Natural killer cell treated with Interleukin-12 subunit alpha and Interleukin-12 subunit beta and Interleukin-15 and Interleukin-18, amount 100 ng/mL, for 72 hours (primary cell): ENCODE data around the gene WFDC1. TPM values are rescaled to one million over a fixed set of nuclear protein-coding genes. Genes with fewer than 3 reads are reported as not detected.
A peak's percentile ranks its signal among the peaks of the same experiment; 100 is the strongest.

Experiments used
- ATAC-seq, 2 donors: fragments of 150-1000 bp; cut with Tn5 transposase in 1 of 2; sonication (Bioruptor Pico), chemical (Tn5 transposase) in 1 of 2; 2 replicates each; pipeline ENCODE4 v1.10.0; 2021
- DNase-seq: peaks from one replicate; pipeline ENCODE4 v3.0.0; 2022; ENCODE audit warnings: low spot score
- H3K27ac Mint-ChIP-seq, 2 donors: 1 replicate in 1 of 2; 2 replicates in 1 of 2; pipeline ENCODE4 v1.8.0; 2022; ENCODE audit warnings: mixed read lengths in 2 of 2, mild to moderate bottlenecking in 1 of 2, moderate library complexity in 1 of 2
- H3K27me3 Mint-ChIP-seq, 2 donors: 1 replicate in 1 of 2; 2 replicates in 1 of 2; pipeline ENCODE4 v1.8.0; 2022; ENCODE audit warnings: mixed read lengths in 2 of 2
- H3K36me3 Mint-ChIP-seq: one replicate; pipeline ENCODE4 v1.8.0; 2022; ENCODE audit warnings: mixed read lengths
- H3K4me1 Mint-ChIP-seq, 2 donors: 1 replicate in 1 of 2; 2 replicates in 1 of 2; pipeline ENCODE4 v1.8.0; 2022; ENCODE audit warnings: low read depth in 2 of 2, mixed read lengths in 2 of 2, mild to moderate bottlenecking in 1 of 2
- H3K4me3 Mint-ChIP-seq: one replicate; pipeline ENCODE4 v1.8.0; 2022; ENCODE audit warnings: mixed read lengths
- H3K9me3 Mint-ChIP-seq: 2 replicates; pipeline ENCODE4 v1.8.0; 2022; ENCODE audit warnings: mixed read lengths
- total RNA-seq, 2 donors: library from RNA; stranded (reverse); gene quantifications; one replicate each; pipeline ENCODE4 v1.2.3, GENCODE V29; 2022

The WFDC1 gene
- total RNA-seq, 2 donors from 2014 or later: not detected

DNA sequence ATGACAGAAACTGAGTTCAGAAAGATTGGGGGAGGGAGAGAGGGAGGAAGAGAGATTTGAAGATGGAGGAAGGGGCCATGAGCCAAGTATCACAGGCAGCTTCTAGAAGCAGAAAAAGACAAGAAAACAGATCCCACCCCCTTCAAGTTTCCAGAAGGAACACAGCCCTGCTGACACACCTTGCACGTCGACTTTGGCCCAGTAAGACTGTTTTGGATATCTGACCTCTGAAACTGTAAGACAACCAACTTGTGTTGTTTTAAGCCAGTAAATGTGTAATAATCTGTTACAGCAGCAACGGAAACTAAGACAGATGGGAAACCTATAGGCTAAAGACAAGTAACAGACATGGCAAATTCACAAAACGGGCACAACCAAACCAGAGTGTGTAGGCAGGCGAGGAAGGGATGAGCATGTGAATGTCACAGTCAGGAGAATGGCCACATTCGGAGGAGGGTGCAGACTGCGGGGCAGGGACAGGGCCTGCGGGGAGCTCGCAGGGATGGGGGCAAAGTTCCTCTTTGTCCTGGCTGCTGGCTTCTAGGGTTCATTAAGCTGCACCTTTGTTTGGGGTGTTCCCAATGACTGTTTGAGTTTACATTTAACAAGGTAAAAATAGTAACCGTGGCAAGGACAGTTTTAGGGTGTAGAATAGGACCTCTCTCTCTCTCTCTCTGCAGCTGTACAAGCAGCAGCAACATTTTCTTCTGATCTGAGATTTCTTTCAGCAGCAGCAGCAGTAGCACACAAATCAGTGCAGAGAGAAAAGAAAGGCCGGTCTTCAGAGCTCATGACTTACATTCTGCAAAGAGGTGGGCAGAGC, 55.4 kb downstream of the WFDC1 start:
- H3K27me3 Mint-ChIP-seq: peaks cover 4 to 11% of the 10 kb centered on the region in 2 donors
- DNase-seq: no peak
- H3K9me3 Mint-ChIP-seq: no peaks in the 10 kb centered on the region
- no peak overlapping the region for H3K4me3 Mint-ChIP-seq
- H3K36me3 Mint-ChIP-seq: no peaks in the 10 kb centered on the region
- no peaks in the 10 kb centered on the region for H3K4me1 Mint-ChIP-seq
- no peak overlapping the region for H3K27ac Mint-ChIP-seq
- ATAC-seq: no peak

DNA sequence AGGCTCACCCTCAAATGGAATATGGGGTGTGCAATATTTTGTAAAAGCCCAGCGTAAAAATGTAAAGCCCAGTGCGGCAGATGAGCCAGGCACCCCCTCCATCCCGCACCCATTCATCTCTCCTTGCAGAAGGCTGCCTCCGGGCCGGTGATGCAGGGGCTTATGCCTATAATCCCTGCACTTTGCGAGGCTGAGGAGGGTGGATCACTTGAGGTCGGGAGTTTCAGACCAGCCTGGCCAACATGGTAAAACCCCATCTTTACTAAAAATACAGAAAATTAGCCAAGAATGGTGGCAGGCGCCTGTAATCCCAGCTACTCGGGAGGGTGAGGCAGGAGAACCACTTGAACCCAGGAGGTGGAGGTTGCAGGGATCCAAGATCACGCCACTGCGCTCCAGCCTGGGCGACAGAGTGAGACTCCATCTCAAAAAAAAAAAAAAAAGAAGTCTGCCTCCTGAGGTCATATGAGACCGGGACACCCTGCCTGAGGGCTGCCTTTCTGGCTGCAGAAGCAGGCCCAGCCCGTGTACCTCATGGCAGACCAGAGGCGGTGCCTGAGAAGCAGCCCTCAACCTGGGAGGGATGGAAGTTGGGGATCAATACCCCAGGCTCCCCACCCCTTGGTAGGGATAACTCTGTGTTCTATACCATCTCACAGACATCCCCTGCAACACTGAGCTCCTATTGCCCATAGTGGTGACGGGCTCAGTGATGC, 56.2 kb downstream of the WFDC1 start:
- H3K4me3 Mint-ChIP-seq: no peak overlapping the region
- H3K27ac Mint-ChIP-seq: no peak overlapping the region
- H3K36me3 Mint-ChIP-seq: no peaks in the 10 kb centered on the region

DNA sequence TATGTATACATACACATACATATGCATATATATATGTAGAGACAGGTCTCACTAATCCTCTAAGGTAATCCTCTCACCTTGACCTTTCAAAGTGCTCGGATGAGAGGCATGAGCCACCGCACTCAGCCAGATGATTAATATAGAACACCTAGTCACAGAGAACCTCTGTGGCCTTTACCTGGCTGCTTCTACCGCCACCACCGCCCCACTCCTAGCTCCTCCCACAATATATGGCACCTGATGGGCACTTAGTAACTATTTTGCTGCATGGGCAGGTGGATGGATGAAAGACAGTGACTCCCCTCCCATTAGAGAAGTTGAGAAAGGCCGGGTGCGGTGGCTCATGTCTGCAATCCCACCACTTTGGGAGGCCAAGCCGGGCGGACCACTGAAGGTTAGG, 57.0 kb downstream of the WFDC1 start:
- Mint-ChIP-seq H3K4me3 (no peak overlapping the region), H3K4me1 (no peaks in the 10 kb centered on the region), H3K27ac (no peak overlapping the region), H3K9me3 (no peaks in the 10 kb centered on the region), H3K27me3 (peaks cover 4 to 11% of the 10 kb centered on the region in 2 donors), H3K36me3 (no peaks in the 10 kb centered on the region)
- ATAC-seq (no peak), DNase-seq (no peak)

More for the DNA sequence above, 56.2 kb downstream of the WFDC1 start:
- Mint-ChIP-seq H3K9me3 (no peaks in the 10 kb centered on the region), H3K27me3 (peaks cover 4 to 11% of the 10 kb centered on the region in 2 donors), H3K4me1 (no peaks in the 10 kb centered on the region)
- no peak for ATAC-seq
- no peak for DNase-seq

DNA sequence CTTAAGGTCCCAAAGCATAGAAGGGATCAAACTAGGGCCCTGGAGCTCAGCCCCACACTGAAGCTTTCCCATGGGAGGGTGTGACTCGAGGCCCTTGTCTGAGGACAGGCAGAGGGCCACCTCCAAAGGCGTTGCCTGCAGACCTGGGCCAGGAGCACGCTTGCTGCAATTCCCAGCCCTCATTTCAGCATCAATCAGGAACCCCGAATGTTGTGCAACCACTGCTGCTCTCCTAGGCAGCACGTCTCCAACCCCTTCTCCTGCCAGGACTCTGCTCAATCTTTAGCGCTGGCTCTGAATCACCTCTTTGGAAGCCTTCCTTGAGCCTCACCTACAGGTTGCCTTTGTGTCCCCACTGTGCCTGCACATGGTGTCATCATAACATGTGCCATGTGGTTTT, 59.6 kb downstream of the WFDC1 start:
- Mint-ChIP-seq H3K27me3 (peaks cover 5 to 10% of the 10 kb centered on the region in 2 donors), H3K4me3 (no peak overlapping the region), H3K36me3 (no peaks in the 10 kb centered on the region), H3K27ac (no peak overlapping the region), H3K4me1 (no peaks in the 10 kb centered on the region), H3K9me3 (no peaks in the 10 kb centered on the region)
- DNase-seq (no peak), ATAC-seq (no peak)

DNA sequence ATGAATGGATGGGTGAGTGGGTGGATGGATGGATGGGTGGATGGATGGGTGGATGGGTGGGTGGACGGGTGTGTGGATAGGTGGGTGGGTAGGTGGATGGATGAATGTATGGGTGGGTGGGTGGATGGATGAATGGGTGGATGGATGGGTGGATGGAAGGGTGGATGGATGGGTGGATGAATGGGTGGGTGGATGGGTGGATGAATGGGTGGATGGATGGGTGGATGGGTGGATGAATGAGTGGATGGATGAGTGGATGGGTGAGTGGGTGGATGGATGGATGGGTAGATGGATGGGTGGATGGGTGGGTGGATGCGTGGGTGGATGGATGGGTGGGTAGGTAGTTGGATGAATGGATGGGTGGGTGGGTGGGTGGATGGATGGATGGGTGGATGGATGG, 60.5 kb downstream of the WFDC1 start:
- H3K36me3 Mint-ChIP-seq: no peaks in the 10 kb centered on the region
- DNase-seq (no peak), ATAC-seq (no peak)
- H3K9me3 Mint-ChIP-seq: no peaks in the 10 kb centered on the region
- H3K27ac Mint-ChIP-seq: no peak overlapping the region
- peaks cover 0 to under 1% of the 10 kb centered on the region in 2 donors for H3K4me1 Mint-ChIP-seq
- H3K4me3 Mint-ChIP-seq: no peak overlapping the region
- H3K27me3 Mint-ChIP-seq: peaks cover 2 to 5% of the 10 kb centered on the region in 2 donors

DNA sequence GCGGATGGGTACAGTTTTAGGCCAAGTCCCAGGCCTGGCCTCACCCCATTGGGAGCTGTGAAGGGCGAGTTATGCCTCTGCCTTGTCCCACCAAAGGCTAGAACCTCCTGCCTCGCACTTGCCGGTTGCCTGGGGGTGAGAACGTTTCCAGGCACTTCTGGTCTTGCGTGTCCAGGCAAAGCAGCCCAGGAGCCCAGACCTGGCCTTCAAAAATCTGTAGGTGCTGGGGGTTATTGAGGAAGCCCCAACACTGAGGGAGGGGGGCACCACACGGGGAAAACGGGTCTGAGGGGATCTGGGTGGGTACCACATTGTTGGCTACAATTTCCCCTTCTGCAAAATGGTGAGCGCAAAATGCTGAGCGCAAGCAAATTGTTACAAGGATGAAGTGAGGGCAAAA, 61.5 kb downstream of the WFDC1 start:
- no peaks in the 10 kb centered on the region for H3K36me3 Mint-ChIP-seq
- peaks cover 0 to 11% of the 10 kb centered on the region in 2 donors for H3K27me3 Mint-ChIP-seq
- no peak overlapping the region for H3K27ac Mint-ChIP-seq

DNA sequence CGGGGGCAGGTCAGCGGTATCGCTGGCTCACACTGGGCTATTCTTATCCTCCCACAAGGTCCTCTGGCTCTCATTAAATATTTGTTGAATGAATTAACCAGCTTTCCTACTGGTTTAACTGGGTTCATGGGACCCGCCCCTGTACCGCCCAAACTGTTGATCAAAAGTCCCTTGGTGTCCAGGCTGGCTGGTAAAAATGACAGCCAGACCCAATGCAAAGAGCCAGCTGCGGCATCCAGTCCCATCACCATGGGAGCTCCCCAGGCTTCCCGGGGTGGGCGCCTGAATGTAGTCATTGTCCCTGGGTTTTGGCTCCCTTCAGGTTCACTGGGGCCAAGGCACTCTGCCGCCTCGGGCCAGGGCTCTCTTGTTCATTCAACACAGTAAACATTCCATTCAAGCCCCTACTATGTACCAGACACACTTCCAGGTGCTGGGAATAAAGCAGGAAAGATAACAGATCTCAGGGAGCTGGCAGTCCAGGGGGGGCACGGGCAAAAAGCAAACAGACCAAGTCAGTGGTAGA, 62.0 kb downstream of the WFDC1 start:
- ATAC-seq (no peak), DNase-seq (no peak)
- Mint-ChIP-seq H3K4me1 (peaks cover 0 to 4% of the 10 kb centered on the region in 2 donors), H3K9me3 (no peaks in the 10 kb centered on the region), H3K4me3 (no peak overlapping the region), H3K27me3 (peaks cover 0 to 11% of the 10 kb centered on the region in 2 donors), H3K36me3 (no peaks in the 10 kb centered on the region), H3K27ac (no peak overlapping the region)

More for the DNA sequence above, 61.5 kb downstream of the WFDC1 start:
- Mint-ChIP-seq H3K4me3 (no peak overlapping the region), H3K9me3 (no peaks in the 10 kb centered on the region), H3K4me1 (peaks cover 0 to 4% of the 10 kb centered on the region in 2 donors)
- DNase-seq (no peak), ATAC-seq (no peak)

DNA sequence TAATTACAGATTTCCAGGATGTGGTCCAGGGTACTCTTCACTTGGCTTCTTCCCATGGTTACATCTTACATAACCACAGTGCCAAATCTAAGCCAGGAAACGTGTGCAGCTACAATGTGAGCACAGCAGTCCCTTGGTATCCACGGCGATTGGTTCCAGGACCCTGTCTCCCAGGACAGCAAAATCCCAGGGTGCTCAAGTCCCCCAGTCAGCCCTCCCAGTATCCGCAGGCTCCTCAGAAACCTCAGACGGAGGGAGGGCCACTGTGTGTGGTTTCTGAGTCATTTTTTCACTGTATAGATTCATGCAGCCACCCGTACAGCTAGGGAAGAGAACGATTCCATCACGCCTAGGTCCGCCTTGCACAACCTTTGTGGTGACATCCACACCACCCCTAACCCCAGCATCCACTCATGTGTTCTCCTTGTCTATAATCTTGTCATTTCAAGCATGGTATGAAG, 62.5 kb downstream of the WFDC1 start:
- H3K4me3 Mint-ChIP-seq: no peak overlapping the region
- H3K36me3 Mint-ChIP-seq: no peaks in the 10 kb centered on the region
- peaks cover 0 to 4% of the 10 kb centered on the region in 2 donors for H3K4me1 Mint-ChIP-seq
- no peak overlapping the region for H3K27ac Mint-ChIP-seq
- DNase-seq: no peak
- ATAC-seq: peak; percentile 17 to 29
- no peaks in the 10 kb centered on the region for H3K9me3 Mint-ChIP-seq
- peaks cover 0 to 11% of the 10 kb centered on the region in 2 donors for H3K27me3 Mint-ChIP-seq

DNA sequence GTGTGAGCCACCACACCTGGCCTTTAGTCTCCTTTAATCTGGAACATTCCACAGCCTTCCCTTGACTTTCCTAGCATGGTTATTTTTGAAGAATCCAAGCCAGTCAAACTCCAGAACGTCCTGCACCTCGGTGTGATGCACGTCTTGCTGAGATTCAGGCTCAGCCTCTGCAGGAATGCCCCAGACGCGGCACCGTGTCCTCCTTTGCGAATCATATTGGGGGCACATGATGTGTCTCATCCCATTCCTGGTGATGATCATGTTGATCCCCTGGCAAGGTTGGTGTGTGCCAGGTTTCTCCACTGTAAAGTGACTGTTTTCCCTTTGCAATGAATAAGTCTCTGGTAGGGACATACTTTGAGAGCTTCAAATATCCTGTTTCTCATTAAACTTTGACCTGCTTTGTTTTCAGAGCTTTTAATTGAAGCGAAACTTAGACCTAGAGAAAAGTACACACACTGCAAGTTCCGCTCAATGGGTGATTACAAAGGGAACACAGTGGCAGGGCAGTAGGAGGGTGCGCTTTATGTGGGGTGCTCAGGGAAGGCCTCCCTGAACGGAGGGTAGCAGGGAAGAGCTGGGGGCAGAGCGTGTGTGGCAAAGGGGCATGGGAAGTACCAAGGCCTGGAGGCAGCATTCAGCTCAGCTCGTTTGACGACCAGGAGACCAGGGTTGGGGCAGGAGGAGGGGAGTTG, 64.1 kb downstream of the WFDC1 start:
- H3K4me3 Mint-ChIP-seq: no peak overlapping the region
- H3K36me3 Mint-ChIP-seq: no peaks in the 10 kb centered on the region
- peaks cover 0 to 4% of the 10 kb centered on the region in 2 donors for H3K4me1 Mint-ChIP-seq
- peaks cover 0 to 11% of the 10 kb centered on the region in 2 donors for H3K27me3 Mint-ChIP-seq
- DNase-seq (no peak), ATAC-seq (no peak)
- H3K9me3 Mint-ChIP-seq: no peaks in the 10 kb centered on the region
- H3K27ac Mint-ChIP-seq: no peak overlapping the region

DNA sequence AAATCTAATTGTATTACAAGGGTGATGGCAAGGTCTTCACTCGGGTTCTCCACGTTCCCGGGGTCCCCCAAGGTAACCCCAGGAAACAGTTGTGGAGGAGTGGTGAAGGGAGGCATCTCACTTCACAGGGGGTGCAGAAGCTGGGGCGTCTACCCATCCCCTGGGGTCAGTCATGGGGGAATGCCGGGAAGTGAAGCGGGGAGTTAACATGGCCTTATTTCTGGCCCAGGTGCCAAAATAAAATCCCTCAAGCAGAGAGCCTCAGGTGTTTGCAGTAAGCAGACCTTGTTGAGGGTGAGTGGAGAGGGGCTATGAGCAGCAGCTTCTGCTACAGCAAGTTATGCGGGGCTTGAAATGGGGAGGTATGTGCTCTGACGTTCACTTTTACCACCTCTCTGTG, 64.6 kb downstream of the WFDC1 start:
- Mint-ChIP-seq H3K9me3 (no peaks in the 10 kb centered on the region), H3K36me3 (no peaks in the 10 kb centered on the region), H3K27me3 (peaks cover 4 to 11% of the 10 kb centered on the region in 2 donors), H3K4me1 (peaks cover 0 to 4% of the 10 kb centered on the region in 2 donors), H3K4me3 (no peak overlapping the region), H3K27ac (no peak overlapping the region)
- DNase-seq: no peak
- ATAC-seq: no peak

DNA sequence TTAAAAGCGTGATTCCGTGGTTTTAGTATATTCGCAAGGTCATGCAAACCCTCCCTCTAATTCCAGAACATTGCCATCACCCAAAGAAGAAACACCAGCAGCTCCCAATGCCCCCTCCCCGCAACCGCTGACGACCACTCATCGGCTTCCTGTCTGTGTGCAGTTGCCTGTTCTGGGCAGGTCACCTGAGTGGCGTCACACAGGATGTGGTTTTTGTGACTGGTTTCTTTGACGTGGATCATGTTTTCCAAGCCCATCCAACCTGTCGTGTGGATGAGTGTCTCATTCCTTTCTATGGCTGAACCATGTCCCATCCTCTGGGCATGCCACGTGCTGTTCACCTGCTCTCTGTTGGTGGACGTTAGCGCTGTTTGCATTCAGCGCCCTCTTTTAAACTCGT, 65.5 kb downstream of the WFDC1 start:
- no peak overlapping the region for H3K4me3 Mint-ChIP-seq
- H3K27me3 Mint-ChIP-seq: peaks cover 9 to 11% of the 10 kb centered on the region in 2 donors
- H3K27ac Mint-ChIP-seq: no peak overlapping the region
- ATAC-seq: no peak
- H3K36me3 Mint-ChIP-seq: no peaks in the 10 kb centered on the region
- peaks cover 0 to 4% of the 10 kb centered on the region in 2 donors for H3K4me1 Mint-ChIP-seq
- no peak for DNase-seq
- H3K9me3 Mint-ChIP-seq: no peaks in the 10 kb centered on the region

DNA sequence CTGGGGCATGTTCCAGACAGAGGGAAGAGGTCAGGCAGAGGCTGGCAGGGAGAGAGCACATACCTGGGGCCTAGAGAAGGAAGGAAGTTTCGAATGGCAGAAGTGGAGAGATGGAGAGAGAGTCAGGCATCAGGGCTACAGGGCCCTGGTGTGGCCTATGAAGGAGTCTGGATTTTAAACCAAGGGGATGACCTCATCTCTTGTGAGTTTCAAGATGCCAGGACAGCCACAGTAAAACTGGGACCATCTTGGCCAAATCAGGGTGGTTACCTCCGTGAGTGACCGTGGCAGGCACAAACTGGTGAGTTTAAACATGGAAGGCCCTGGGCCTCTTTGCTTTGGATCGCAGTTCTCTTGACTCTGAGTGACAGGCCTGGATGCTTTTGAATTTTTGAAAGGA, 66.1 kb downstream of the WFDC1 start:
- Mint-ChIP-seq H3K4me1 (peaks cover 0 to 4% of the 10 kb centered on the region in 2 donors), H3K27me3 (peaks cover 9 to 11% of the 10 kb centered on the region in 2 donors), H3K9me3 (no peaks in the 10 kb centered on the region), H3K4me3 (no peak overlapping the region), H3K36me3 (no peaks in the 10 kb centered on the region), H3K27ac (no peak overlapping the region)
- peak in 1 of 2 donors; percentile 16 for ATAC-seq
- no peak for DNase-seq

DNA sequence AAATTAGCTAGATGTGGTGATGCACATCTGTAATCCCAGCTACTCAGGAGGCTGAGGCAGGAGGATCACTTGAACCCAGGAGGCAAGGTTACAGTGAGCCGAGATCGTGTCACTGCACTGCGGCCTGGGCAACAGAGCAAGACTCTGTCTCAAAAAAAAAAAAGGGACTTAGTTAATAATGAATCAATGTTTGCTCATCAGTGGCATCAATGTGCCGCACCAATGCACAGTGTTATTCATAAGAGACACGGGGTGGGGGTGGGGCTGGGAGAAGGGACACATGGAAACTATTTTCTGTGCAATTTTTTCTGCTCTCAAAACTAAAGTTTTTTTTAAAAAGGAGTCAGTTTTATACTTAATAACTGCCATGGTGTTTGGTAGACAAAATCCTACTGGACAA, 66.9 kb downstream of the WFDC1 start:
- Mint-ChIP-seq H3K9me3 (no peaks in the 10 kb centered on the region), H3K27ac (no peak overlapping the region), H3K4me1 (peaks cover 0 to 4% of the 10 kb centered on the region in 2 donors), H3K4me3 (no peak overlapping the region), H3K27me3 (peaks cover 12 to 13% of the 10 kb centered on the region in 2 donors), H3K36me3 (no peaks in the 10 kb centered on the region)
- ATAC-seq (no peak), DNase-seq (no peak)
